OCI-LY7 (cell line): ENCODE data around the gene SLC9C1. TPM values are rescaled to one million over a fixed set of nuclear protein-coding genes. Genes with fewer than 3 reads are reported as not detected.

Experiments
- BruUV-seq: library from RNA; stranded (reverse); fragments of 400-500 nt; replicated peaks from 2 replicates; lab custom pipeline; 2021; lab: Mats Ljungman, UMichigan
- CTCF ChIA-PET: fragments of 300-600 bp; sonication (Branson Sonifier 250); formaldehyde crosslinking; loops from one replicate; lab custom pipeline; 2022; ENCODE audit warnings: antibody characterized with exemption; ENCODE audit not compliant: unreplicated experiment; lab: Charles Lee
- POLR2A ChIA-PET: fragments of 300-600 bp; sonication (Branson Sonifier 250); formaldehyde crosslinking; loops from one replicate; lab custom pipeline; 2022; ENCODE audit warnings: antibody characterized with exemption; lab: Charles Lee
- DNase-seq: peaks from one replicate; pipeline ENCODE4 v3.0.0-alpha.2; 2015; ENCODE audit warnings: low spot score
- H2AFZ ChIP-seq: fragments of 200-600 bp; sonication (generic), shearing (Covaris generic); 2 replicates; pipeline ENCODE4 v1.6.1; 2014; ENCODE audit warnings: mild to moderate bottlenecking, antibody characterized with exemption, low read length, moderate library complexity
- H3K27ac ChIP-seq: fragments of 200-600 bp; sonication (generic); 2 replicates; pipeline ENCODE4 v1.5.1; 2014; ENCODE audit warnings: mixed run types, low read depth, mild to moderate bottlenecking, moderate library complexity, low read length, inconsistent platforms; ENCODE audit not compliant: poor library complexity, severe bottlenecking
- H3K36me3 ChIP-seq: fragments of 200-600 bp; sonication (generic); 2 replicates; pipeline ENCODE4 v1.6.1; 2014; ENCODE audit warnings: mild to moderate bottlenecking, antibody characterized with exemption, low read length, moderate library complexity, mixed read lengths; ENCODE audit not compliant: insufficient read depth
- H3K4me1 ChIP-seq: fragments of 200-600 bp; sonication (generic); 2 replicates; pipeline ENCODE4 v1.5.1; 2014; ENCODE audit warnings: mild to moderate bottlenecking, low read length; ENCODE audit not compliant: insufficient read depth, poor library complexity, severe bottlenecking
- H3K4me2 ChIP-seq: fragments of 200-600 bp; sonication (generic); 2 replicates; pipeline ENCODE4 v1.6.1; 2014; ENCODE audit warnings: mild to moderate bottlenecking, low read length
- H3K4me3 ChIP-seq: fragments of 200-600 bp; sonication (generic); 2 replicates; pipeline ENCODE4 v1.5.1; 2014; ENCODE audit warnings: mild to moderate bottlenecking, low read depth, low read length; ENCODE audit not compliant: poor library complexity, severe bottlenecking
- H3K79me2 ChIP-seq: fragments of 200-600 bp; sonication (generic); 2 replicates; pipeline ENCODE4 v1.6.1; 2016; ENCODE audit warnings: low read depth, mild to moderate bottlenecking, low read length, moderate library complexity, mixed read lengths; ENCODE audit not compliant: insufficient read depth
- H3K9me2 ChIP-seq: fragments of 200-600 bp; sonication (generic); 2 replicates; pipeline ENCODE4 v1.6.1; 2016; ENCODE audit warnings: mild to moderate bottlenecking, low read length, mixed read lengths; ENCODE audit not compliant: insufficient read depth
- H3K9me3 ChIP-seq: fragments of 200-600 bp; sonication (generic); 2 replicates; pipeline ENCODE4 v1.6.1; 2014; ENCODE audit warnings: mild to moderate bottlenecking, mixed run types, low read length, mixed read lengths
- H4K20me1 ChIP-seq: fragments of 200-600 bp; sonication (generic); 2 replicates; pipeline ENCODE4 v1.6.1; 2014; ENCODE audit warnings: mild to moderate bottlenecking, antibody characterized with exemption, low read length, moderate library complexity, mixed read lengths; ENCODE audit not compliant: insufficient read depth
- EZH2phosphoT487 ChIP-seq: fragments of 200-600 bp; sonication (generic); IDR thresholded peaks from 2 replicates; pipeline ENCODE4 v1.6.1; 2018; ENCODE audit warnings: low read depth, borderline replicate concordance, mild to moderate bottlenecking, mixed run types, antibody characterized with exemption, low read length, moderate library complexity, mixed read lengths
- intact Hi-C: fragments of 100-400 bp; cut with micrococcal nuclease; formaldehyde crosslinking; loops from one replicate; pipeline ENCODE4 v1.10.0; 2022; ENCODE audit not compliant: unreplicated experiment
- total RNA-seq, 2 experiments: library from RNA; depleted of rRNA in 1 of 2; stranded (reverse); fragments of >200 nt in 1 of 2; shearing (Covaris generic) in 1 of 2; gene quantifications; 2 replicates each; pipeline ENCODE4 v1.2.3, GENCODE V29; 2014 to 2022
- TF ChIP-seq, protein P1 (sequence below): fragments of 200-600 bp; sonication (generic); conservative IDR thresholded peaks from 2 replicates; pipeline ENCODE4 v1.5.1; 2014; ENCODE audit warnings: mild to moderate bottlenecking, antibody characterized with exemption, low read length, moderate library complexity, mixed read lengths

The SLC9C1 gene
- total RNA-seq, 2 experiments from 2014 or later: not detected

DNA sequence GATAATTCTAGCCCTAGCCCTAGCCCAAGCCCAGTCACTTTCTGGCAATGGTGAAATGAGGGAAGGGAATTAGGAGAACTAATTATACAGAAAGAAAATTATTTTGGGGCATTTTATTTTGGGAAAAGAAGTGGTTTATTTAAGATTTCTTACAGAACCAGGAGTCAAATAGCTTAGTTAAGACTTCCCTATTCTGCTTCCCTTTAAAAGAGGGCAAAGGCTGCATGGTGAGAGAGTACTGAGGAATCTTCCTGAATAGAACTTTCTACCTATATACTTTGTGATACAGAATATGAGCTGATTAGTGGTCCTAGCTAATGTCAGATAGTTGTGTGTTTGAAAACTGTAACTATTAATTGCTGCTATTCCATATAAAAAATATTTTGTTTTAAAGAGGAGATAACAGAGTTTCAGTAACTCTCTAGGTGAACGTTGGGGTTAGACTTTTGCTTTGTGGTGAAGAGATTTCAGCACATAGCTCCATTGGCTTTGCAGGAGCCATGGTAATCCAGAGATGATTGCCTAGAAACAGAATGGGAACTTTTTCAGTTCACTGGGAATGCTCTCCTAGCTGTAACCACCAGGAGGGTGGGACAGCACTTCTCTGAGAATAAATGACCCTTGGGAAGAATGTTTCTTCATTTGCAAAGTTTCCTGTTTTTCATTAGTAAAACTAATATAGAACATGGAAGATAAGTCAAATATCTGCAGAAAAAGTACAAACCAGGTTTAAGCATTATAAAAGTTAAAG is 155.6 kb downstream of the SLC9C1 start:
- H2AFZ ChIP-seq: peak overlapping the region; percentile 95
- ChIA-PET POLR2A (interaction anchor here (0.7 to 16.9 kb wide), 21 partner anchors 8 to 384 kb away, joined by 3 to 566 read pairs (median 4); partner anchors contain the start of gene BTLA), CTCF (interaction anchor here (0.7 to 2.7 kb wide), 4 partner anchors 27 to 424 kb away, joined by 3 to 12 read pairs (median 3); partner anchors contain the start of genes ATG3, SLC35A5 and SLC9C1)
- no TSS peak for BruUV-seq
- intact Hi-C loops: loop anchor here (5.0 kb wide), 1 partner anchor 424 kb away; the partner anchor contains the start of genes ATG3 and SLC35A5
- peak overlapping the region; percentile 99 for H3K4me2 ChIP-seq
- no peaks in the 10 kb centered on the region for H3K36me3 ChIP-seq
- no peak overlapping the region for H3K4me3 ChIP-seq
- H3K4me1 ChIP-seq: peaks cover 66% of the 10 kb centered on the region
- peaks cover 6% of the 10 kb centered on the region; the same call in 1 of the 2 replicates for H3K9me3 ChIP-seq
- DNase-seq: no peak
- H3K27ac ChIP-seq: peak overlapping the region; percentile 99
- peaks cover 26% of the 10 kb centered on the region for H3K79me2 ChIP-seq
- no peaks in the 10 kb centered on the region for H4K20me1 ChIP-seq
- no peaks in the 10 kb centered on the region for H3K9me2 ChIP-seq
- TF ChIP-seq, protein P1, sequence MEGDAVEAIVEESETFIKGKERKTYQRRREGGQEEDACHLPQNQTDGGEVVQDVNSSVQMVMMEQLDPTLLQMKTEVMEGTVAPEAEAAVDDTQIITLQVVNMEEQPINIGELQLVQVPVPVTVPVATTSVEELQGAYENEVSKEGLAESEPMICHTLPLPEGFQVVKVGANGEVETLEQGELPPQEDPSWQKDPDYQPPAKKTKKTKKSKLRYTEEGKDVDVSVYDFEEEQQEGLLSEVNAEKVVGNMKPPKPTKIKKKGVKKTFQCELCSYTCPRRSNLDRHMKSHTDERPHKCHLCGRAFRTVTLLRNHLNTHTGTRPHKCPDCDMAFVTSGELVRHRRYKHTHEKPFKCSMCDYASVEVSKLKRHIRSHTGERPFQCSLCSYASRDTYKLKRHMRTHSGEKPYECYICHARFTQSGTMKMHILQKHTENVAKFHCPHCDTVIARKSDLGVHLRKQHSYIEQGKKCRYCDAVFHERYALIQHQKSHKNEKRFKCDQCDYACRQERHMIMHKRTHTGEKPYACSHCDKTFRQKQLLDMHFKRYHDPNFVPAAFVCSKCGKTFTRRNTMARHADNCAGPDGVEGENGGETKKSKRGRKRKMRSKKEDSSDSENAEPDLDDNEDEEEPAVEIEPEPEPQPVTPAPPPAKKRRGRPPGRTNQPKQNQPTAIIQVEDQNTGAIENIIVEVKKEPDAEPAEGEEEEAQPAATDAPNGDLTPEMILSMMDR: no peak
- TF ChIP-seq EZH2phosphoT487: no peak

DNA sequence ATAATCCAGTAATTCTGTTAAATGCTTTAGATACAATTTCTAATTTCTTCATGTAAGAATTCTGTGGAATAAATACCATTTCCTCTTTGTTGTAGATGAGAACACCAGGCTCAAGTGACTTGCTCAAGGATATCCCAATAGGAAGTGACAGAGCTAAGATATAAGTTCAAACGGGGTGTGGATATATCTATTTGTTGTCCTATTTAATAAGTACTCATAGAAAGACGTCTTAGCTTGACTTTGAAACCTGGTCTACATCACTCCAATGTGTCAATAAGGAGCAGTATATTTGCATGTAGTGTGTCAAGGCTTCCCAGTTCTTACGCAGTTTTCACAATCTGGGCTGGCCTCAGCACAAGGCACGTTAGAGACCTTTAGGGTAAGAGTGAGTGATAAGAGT is 156.2 kb downstream of the SLC9C1 start:
- Histone ChIP-seq H2AFZ (peak overlapping the region; percentile 95), H4K20me1 (no peaks in the 10 kb centered on the region), H3K36me3 (peaks cover 2% of the 10 kb centered on the region; the same call in 1 of the 2 replicates), H3K4me2 (peak overlapping the region; percentile 99), H3K4me1 (peaks cover 68% of the 10 kb centered on the region), H3K27ac (peak overlapping the region; percentile 99), H3K9me3 (no peaks in the 10 kb centered on the region; the same call in 1 of the 2 replicates), H3K4me3 (peak overlapping the region; percentile 30), H3K79me2 (peaks cover 33% of the 10 kb centered on the region), H3K9me2 (no peaks in the 10 kb centered on the region)
- ChIA-PET CTCF (interaction anchor here (0.7 to 2.7 kb wide), 4 partner anchors 26 to 424 kb away, joined by 3 to 12 read pairs (median 3); partner anchors contain the start of genes ATG3, SLC35A5 and SLC9C1), POLR2A (interaction anchor here (0.5 to 16.9 kb wide), 21 partner anchors 8 to 424 kb away, joined by 3 to 566 read pairs (median 4); partner anchors contain the start of genes ATG3, BTLA and SLC35A5)
- BruUV-seq: no TSS peak
- peak; percentile 27 for DNase-seq
- intact Hi-C loops: loop anchor here (1.0 to 5.0 kb wide), 6 partner anchors 156 to 425 kb away; partner anchors contain the start of genes ATG3 and SLC35A5
- TF ChIP-seq, protein P1: no peak
- TF ChIP-seq EZH2phosphoT487: no peak
